Activated CD8-positive, alpha-beta T cell treated with anti-CD3 and anti-CD28 coated beads for 36 hours (primary cell): Measurements from ENCODE around the gene AFF2. TPM values are rescaled to one million over a fixed set of nuclear protein-coding genes. Genes with fewer than 3 reads are reported as not detected.

ENCODE experiments used
- ATAC-seq: fragments of 200-7000 bp; cut with Tn5 transposase; one replicate; pipeline ENCODE4 v1.10.0; 2021; ENCODE audit warnings: mild to moderate bottlenecking, moderate library complexity
- CTCF ChIA-PET: fragments of 350-600 bp; sonication (Branson Sonifier 250); formaldehyde crosslinking; loops from one replicate; lab custom pipeline; 2021; ENCODE audit warnings: antibody characterized with exemption; lab: Charles Lee
- POLR2A ChIA-PET: fragments of 350-600 bp; sonication (Branson Sonifier 250); formaldehyde crosslinking; loops from one replicate; lab custom pipeline; 2021; ENCODE audit warnings: antibody characterized with exemption; lab: Charles Lee
- DNase-seq: peaks from one replicate; pipeline ENCODE4 v3.0.0-alpha.2; 2020
- H3K27ac Mint-ChIP-seq: one replicate; pipeline ENCODE4 v1.8.0; 2021; ENCODE audit warnings: mild to moderate bottlenecking, mixed read lengths
- H3K27me3 Mint-ChIP-seq: one replicate; pipeline ENCODE4 v1.8.0; 2021; ENCODE audit warnings: mixed read lengths
- H3K36me3 Mint-ChIP-seq: one replicate; pipeline ENCODE4 v1.8.0; 2021; ENCODE audit warnings: low read depth, mixed read lengths
- H3K4me1 Mint-ChIP-seq: one replicate; pipeline ENCODE4 v1.8.0; 2021; ENCODE audit warnings: low read depth, mixed read lengths
- H3K4me3 Mint-ChIP-seq: one replicate; pipeline ENCODE4 v1.8.0; 2021; ENCODE audit warnings: mild to moderate bottlenecking, moderate library complexity, mixed read lengths
- H3K9me3 Mint-ChIP-seq: one replicate; pipeline ENCODE4 v1.8.0; 2021; ENCODE audit warnings: mixed read lengths
- CTCF ChIP-seq: fragments of 200-600 bp; IDR thresholded peaks from one replicate; pipeline ENCODE4 v1.8.0; 2022; ENCODE audit warnings: antibody characterized with exemption, mild to moderate bottlenecking
- intact Hi-C: fragments of 100-400 bp; cut with micrococcal nuclease; formaldehyde crosslinking; loops from one replicate; pipeline ENCODE4 v1.10.0; 2022
- total RNA-seq, 2 experiments: library from RNA; stranded (reverse); gene quantifications; one replicate each; pipeline ENCODE4 v1.2.3, GENCODE V29; 2021

The AFF2 gene
- total RNA-seq, 2 experiments from 2014 or later, result 1.3 to 1.7 TPM

- intact Hi-C loops, result no loop called here
- DNase-seq, result no peak
- Mint-ChIP-seq H3K36me3 (no peaks in the 10 kb centered on the region), H3K9me3 (no peaks in the 10 kb centered on the region), H3K27me3 (no peaks in the 10 kb centered on the region), H3K27ac (no peak overlapping the region), H3K4me1 (no peaks in the 10 kb centered on the region), H3K4me3 (no peak overlapping the region)
- ChIA-PET POLR2A (no interaction called here), CTCF (interaction anchor here (0.7 to 3.4 kb wide), 2 partner anchors 10 to 61 kb away, joined by 3 to 10 read pairs; no protein-coding TSS in a partner anchor)
- no peak for ATAC-seq
- no peak for TF ChIP-seq CTCF
Measured at GRCh38 chrX:148540671-148541583, 40.5 kb downstream of the AFF2 start.

GRCh38 chrX:148541584-148541940 lies 41.1 kb downstream of the AFF2 start:
- Mint-ChIP-seq H3K27ac (no peak overlapping the region), H3K27me3 (no peaks in the 10 kb centered on the region), H3K36me3 (no peaks in the 10 kb centered on the region), H3K4me1 (no peaks in the 10 kb centered on the region), H3K4me3 (no peak overlapping the region), H3K9me3 (no peaks in the 10 kb centered on the region)
- ATAC-seq, result no peak
- ChIA-PET CTCF (interaction anchor here (3.4 kb wide), 1 partner anchor 11 kb away, joined by 10 read pairs; no protein-coding TSS in a partner anchor), POLR2A (no interaction called here)
- no peak for DNase-seq
- intact Hi-C loops, result no loop called here
- no peak for TF ChIP-seq CTCF

GRCh38 chrX:148542481-148543255 lies 42.3 kb downstream of the AFF2 start:
- no peaks in the 10 kb centered on the region for H3K9me3 Mint-ChIP-seq
- POLR2A ChIA-PET, result no interaction called here
- no peaks in the 10 kb centered on the region for H3K27me3 Mint-ChIP-seq
- intact Hi-C loops, result no loop called here
- TF ChIP-seq CTCF, result no peak
- H3K4me3 Mint-ChIP-seq, result no peak overlapping the region
- CTCF ChIA-PET, result interaction anchor here (3.4 kb wide), 1 partner anchor 12 kb away, joined by 10 read pairs; no protein-coding TSS in a partner anchor
- DNase-seq (no peak), ATAC-seq (no peak)
- no peak overlapping the region for H3K27ac Mint-ChIP-seq
- no peaks in the 10 kb centered on the region for H3K36me3 Mint-ChIP-seq
- H3K4me1 Mint-ChIP-seq, result no peaks in the 10 kb centered on the region

- no peaks in the 10 kb centered on the region for H3K36me3 Mint-ChIP-seq
- H3K27me3 Mint-ChIP-seq, result peaks cover 1% of the 10 kb centered on the region
- ChIA-PET CTCF (interaction anchor here (1.3 kb wide), 2 partner anchors 14 to 52 kb away, joined by 3 to 7 read pairs; no protein-coding TSS in a partner anchor), POLR2A (no interaction called here)
- H3K9me3 Mint-ChIP-seq, result no peaks in the 10 kb centered on the region
- peaks cover 4% of the 10 kb centered on the region for H3K4me1 Mint-ChIP-seq
- intact Hi-C loops, result no loop called here
- no peak overlapping the region for H3K27ac Mint-ChIP-seq
- TF ChIP-seq CTCF, result peak; percentile 16
- ATAC-seq, result no peak
- H3K4me3 Mint-ChIP-seq, result no peak overlapping the region
- no peak for DNase-seq
Measured at GRCh38 chrX:148552775-148553174, 52.4 kb downstream of the AFF2 start.
